SW480 (cell line): ENCODE results near the gene POLN.
A peak's percentile ranks its signal among the peaks of the same experiment; 100 is the strongest.
"Not testable (repeated sequence)": the region's sequence is repeated elsewhere in the genome, so short reads cannot be mapped to it uniquely, and the experiment has no call there.

Experiments used
- DNase-seq: peaks from one replicate; pipeline ENCODE4 v3.0.0-alpha.2; 2016; ENCODE audit warnings: low spot score

The POLN gene

GRCh38 chr4:2251073-2251794, 9.3 kb upstream of the POLN start:
- DNase-seq = no peak

- DNase-seq = no peak
Observed at GRCh38 chr4:2250357-2251072, 8.6 kb upstream of the POLN start.

GRCh38 chr4:2249526-2250356, 7.8 kb upstream of the POLN start:
- DNase-seq = no peak

- DNase-seq = no peak
Observed at GRCh38 chr4:2248821-2249261, 6.9 kb upstream of the POLN start.

GRCh38 chr4:2248044-2248780, 6.3 kb upstream of the POLN start:
- DNase-seq = no peak

GRCh38 chr4:2247128-2248043, 5.5 kb upstream of the POLN start:
- DNase-seq = no peak

GRCh38 chr4:2246384-2247127, 4.6 kb upstream of the POLN start:
- DNase-seq = no peak

- no peak for DNase-seq
Observed at GRCh38 chr4:2245787-2246275, 3.9 kb upstream of the POLN start.

GRCh38 chr4:2245057-2245786, 3.3 kb upstream of the POLN start:
- DNase-seq = peak; percentile 26

- peak; percentile 19 for DNase-seq
Observed at GRCh38 chr4:2243681-2244380, 1.9 kb upstream of the POLN start.

- no peak for DNase-seq
Observed at GRCh38 chr4:2241003-2241402, 918 bp downstream of the POLN start.

- no peak for DNase-seq
Observed at GRCh38 chr4:2236944-2237666, 4.8 kb downstream of the POLN start.

- no peak for DNase-seq
Observed at GRCh38 chr4:2231082-2231481, 10.8 kb downstream of the POLN start.

GRCh38 chr4:2226261-2226660, 15.7 kb downstream of the POLN start:
- no peak for DNase-seq

GRCh38 chr4:2222838-2223237, 19.1 kb downstream of the POLN start:
- DNase-seq = no peak

- DNase-seq = not testable (repeated sequence)
Observed at GRCh38 chr4:2221378-2221777, 20.5 kb downstream of the POLN start.

GRCh38 chr4:2220016-2220630, 21.8 kb downstream of the POLN start:
- DNase-seq = peak; percentile 73
